DMS53 treated with DMSO at 0.1 percent for 48 hours (cell line): Measurements from ENCODE around the gene MUC5B.

ENCODE experiments used
- DNase-seq: peaks from one replicate; lab custom pipeline; 2025; ENCODE audit not compliant: unreplicated experiment; lab: John Stamatoyannopoulos, UW

MUC5B gene

DNA sequence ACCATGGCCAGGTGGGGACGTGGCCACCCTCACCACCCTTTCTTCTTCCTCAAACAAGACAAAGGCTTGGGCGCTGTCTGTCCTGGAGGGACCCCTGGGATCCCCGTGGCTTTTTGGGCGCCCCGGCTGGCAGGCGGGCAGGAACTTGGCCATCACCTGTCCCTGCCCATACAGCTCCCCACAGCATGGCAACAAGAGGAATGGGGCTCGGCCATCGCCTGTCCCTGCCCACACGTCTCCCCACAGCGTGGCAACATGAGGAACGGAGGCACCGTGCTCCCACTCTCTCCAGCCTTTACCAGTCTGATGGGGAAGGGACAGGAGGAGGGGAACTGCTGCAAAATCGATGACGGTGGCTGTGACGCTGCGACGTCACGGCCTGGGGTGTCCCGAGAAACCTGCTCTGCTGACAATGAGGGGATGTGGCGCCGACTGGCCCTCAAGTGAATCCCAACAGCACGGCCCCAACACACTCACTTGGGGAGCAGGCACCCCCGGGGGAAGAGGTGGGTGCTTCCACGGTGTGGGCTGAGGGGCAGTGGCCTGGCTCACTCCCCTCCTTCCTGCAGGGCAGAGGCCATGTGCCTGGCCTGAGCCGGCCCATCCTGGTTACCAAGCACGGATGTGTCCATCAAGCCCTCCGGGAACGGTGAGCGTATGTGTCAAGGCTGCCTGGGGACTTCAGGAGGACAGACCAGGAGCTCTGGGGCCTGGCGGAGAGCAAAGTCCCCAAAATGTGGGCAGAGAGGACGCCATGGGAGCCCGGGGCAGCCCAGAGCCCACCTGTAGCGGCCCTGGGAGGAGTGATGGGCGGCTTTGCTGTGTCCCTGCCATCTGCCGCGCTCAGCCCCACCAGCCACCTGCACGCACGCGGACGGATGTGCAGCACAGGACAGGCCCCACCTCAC lies 56.2 kb downstream of the MUC5B start:
- no peak for DNase-seq

DNA sequence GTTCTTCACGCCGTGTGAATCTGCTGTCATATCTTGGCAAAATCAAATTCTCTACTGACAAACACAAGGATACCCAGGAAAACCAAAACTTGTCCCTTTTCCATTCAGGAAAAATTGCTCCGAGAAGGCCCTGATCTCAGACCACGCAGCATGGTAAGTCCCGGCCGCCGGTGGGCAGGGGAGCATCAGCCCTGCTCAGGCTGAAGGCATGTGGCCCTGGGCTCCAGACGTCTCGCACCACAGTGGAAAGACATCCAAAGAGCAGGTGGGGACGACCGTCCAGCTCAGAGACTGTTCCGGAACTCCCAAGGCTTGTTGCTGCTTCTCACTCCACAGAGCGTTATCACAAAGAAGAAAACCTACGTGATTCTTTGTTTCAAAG lies 56.8 kb downstream of the MUC5B start:
- no peak for DNase-seq

DNA sequence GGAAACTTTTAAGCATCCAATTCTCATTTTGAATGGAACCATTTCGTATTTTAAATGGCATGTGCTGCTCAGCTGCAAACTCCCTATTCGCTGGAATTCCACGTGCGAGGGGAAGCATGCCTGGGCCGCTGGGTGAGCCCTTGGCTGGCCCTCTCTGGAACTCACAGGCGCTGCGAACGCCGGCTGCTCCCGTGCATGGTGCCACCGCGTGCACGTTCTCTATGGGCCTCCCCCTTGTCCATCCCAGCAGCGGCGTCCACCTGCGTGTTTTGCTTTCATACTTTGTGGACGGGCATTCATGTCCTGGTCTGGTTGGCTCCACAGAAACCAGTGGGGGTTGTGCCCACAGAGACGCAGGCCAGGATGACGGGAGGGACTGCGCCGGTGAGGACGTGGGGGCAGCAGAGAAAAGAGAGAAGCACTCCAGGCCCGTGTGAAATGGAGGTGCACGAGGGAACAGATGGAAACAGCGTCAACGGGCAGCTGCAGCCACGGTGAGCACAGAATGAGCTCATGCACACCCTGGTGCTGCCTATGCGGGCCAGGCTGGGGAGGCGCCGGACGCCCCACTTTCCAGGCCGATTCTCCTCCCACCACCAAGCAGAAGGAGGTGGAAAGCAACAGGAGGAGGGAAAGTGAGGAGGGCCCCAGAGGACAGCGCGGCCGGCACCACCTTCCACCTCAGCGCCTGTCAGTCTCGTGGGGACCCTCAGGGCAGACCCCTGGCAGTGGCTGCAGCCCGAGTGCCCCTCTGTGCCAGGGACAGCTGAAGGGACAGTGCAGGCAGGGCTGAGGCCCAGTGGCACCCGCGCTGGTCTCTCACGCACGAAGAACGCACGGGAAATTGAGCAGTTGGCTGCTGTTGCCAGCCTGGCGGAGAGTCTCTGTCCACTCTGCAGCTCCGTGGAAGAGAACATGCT lies 57.5 kb downstream of the MUC5B start:
- no peak for DNase-seq

DNA sequence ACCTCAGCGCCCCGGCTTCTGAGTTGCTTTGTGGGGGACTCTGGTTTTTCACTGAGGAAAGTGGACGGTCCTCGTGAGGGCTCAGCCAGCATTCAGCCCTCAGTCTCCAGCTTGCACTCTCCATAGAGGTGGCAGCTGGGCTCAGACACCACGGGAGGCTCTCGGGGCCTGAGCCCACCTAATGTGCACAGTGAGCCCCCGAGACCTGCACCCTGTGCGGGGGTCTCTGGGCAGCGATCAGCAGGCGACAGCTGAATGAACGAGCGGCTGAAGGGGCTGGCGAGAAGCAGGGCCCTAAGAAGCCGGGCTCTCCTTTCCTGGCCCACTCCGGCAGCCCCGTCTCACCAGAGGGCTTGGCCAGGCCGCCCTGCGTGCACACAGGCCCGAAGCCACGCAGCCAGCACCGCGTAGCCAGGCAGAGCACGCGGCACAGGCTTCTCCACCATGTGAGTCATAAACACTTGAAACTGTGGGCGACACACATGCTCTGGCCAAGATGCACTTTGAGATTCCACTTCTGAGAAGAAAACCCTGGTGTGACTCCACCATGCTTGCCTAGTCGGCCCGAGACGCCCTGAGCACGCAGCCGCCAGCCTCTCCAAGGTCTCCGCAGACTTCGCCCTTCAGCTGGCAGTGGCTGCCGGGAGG lies 58.6 kb downstream of the MUC5B start:
- no peak for DNase-seq

DNA sequence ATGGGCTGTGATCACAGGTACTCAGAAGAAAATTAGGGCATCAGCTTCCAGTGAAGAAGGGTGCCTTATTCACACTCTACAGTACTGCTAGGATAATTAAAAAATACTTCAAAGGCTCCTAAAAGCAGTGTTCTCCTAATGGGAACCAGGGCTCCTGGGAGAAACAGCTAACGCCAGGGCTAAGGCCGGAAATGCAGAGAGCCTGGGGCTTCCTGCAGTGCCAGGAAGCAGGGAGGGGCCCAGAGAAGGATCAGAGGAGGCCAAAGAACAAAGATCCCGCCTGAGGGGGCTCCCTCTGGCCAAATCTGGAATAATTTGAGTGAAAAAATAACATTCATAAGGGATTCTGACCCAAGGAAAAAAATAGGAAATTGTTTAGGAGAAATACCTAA lies 59.1 kb downstream of the MUC5B start:
- DNase-seq: no peak

DNA sequence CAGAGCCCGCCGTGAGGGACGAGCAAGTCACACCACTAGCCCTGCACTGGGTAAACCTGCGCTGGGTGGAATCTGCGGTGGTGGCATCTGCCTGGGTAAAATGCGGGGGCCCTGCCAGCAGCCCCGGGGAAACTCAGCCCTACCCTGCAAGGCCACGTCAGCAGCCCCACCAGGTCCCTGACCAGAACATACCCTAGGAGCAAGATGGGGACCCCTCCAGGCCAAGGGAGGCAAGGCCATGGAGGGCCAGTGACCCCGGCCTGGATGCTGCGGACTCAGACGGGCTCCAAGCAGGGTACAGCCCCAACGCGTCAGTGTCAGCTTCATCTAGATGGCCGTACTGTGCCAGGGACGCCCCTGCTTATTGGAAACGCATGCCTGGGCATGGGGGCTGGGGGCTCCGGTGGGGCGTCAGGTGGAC lies 60.2 kb downstream of the MUC5B start:
- no peak for DNase-seq

DNA sequence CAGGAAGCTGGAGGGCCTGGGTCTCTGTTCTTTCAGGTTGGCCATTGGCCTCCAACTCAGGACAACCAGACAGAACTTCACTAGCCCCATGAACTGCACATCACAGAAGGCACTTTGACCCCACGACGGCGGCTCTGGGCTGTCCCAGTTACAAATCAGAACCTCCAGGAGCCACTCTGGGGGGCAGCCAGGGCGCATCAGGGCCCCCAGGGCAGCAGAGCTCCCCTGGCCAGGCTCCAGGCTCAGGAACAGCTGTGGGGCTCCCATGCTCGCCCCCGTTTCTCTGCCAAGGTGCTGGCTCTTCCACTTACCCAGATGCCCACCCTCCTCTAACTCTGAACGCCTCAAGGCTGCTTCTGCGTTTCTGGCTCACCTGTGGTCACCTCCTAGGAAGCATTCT lies 61.0 kb downstream of the MUC5B start:
- DNase-seq: no peak

DNA sequence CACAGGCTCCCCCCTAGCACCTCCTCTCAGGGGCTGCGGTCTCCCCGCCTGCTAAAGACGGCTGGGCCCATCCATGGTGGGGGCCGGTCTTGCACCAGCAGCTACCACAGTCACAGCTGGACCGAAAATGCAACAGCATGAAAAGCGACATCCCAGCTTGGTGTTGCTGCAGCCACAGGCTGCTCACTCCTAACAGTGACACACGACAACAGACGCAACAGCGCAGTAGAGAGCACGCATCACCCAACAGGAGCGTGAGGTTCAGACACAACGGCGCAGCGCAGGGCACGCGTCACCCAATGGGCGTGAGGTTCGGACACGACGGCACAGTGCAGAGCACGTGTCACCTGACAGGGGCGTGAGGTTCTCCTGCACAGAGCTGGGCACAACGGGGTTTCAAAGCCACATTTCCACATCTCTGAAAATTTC lies 62.5 kb downstream of the MUC5B start:
- DNase-seq: no peak

DNA sequence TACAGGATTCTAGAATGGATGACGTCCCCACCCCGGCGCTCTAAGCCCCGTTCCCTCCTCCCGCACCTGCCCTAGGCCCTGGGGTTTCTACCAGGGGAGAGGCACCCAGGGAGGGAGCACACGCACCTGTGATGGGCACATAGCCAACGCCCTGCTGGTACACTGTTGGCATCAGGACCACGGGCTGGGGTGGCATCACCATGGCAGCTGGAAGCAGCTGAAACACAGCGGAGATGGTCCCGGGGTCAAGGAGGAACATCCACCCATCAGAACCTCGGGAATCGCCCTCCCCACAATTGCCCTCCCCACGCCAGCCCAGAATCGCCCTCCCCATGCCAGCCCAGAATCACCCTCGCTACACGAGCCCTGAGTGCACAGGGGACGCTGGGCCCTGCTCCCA lies 63.0 kb downstream of the MUC5B start:
- no peak for DNase-seq

DNA sequence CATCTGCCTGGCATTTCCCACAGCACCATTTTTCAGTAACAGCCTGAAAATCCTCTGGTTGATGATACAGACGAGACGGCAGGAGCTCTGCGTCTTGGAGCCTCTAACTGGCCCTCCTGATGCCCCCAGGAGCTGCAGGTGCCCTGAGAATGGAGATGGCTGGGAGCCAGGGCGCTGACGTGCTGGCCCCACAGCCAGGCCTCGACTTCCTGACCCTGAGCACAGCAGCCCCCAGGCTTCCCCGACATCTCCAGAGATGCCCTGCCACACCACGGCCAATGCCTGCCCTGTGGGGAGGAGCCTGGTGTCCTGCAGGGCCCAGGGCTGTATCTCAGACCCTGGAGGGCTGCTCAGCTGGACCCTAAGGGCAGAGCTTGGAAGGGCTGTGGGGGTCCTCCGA lies 65.1 kb downstream of the MUC5B start:
- no peak for DNase-seq

DNA sequence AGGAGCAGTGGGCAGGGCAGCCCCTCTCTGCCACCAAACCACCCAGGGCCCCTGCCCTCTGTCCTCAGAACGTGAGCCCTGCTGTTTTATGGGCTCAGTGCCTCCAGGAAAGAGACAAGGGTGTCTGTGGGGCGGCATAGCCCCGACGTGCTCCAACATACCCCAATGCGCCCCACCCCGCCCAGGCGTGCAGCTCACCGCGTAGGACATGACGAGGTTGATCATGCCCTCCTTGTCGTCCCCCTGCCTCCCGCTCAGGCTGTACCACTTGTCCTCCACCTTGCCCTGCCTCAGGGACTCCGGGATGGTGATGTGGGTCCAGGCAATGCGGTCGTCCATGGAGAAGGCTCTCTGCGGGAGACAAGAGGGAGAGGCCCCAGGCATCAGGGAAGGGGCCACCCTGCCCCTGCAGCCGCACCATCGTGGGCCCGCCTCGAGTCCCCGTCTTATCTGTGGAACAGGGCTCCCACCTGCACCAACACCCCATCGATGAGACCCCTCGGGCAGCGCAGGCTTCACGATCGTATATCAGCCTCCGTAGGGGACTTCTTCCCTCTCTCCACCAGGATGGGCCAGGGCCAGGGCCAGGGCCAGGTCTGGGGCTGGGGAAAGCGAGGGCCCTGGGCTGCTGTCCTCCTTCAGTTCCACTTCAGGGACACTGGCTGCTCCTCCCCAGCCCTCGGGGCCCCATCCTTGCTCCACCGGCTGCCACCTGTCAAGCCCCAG lies 65.7 kb downstream of the MUC5B start:
- DNase-seq: no peak

DNA sequence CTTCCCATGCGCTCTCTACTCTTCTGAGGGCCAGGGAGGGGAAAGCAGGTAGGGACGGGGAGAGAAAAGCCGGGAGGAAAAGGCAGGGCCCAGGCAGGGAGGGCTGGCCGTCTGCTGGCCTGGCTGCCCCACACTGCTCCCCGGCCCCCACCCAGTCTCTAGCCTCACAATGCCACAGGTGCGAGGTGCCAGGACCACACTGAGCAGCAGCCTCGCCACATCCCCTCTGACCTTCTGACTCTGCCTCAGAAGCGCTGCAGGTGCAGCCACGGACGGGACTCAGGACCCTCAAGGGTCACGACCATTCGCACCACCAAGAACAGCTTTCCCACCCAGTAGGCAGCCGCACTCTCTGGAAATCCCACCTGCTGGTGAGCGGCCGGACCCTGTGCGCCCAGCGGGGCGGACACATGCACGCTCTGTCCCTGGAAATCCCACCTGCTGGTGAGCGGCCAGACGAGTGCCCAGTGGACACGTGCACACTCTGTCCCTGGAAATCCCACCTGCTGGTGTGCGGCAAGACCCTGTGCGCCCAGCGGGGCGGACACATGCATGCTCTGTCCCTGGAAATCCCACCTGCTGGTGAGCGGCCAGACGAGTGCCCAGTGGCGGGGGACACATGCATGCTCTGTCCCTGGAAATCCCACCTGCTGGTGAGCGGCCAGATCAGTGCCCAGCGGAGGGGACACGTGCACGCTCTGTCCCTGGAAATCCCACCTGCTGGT lies 66.5 kb downstream of the MUC5B start:
- no peak for DNase-seq

DNA sequence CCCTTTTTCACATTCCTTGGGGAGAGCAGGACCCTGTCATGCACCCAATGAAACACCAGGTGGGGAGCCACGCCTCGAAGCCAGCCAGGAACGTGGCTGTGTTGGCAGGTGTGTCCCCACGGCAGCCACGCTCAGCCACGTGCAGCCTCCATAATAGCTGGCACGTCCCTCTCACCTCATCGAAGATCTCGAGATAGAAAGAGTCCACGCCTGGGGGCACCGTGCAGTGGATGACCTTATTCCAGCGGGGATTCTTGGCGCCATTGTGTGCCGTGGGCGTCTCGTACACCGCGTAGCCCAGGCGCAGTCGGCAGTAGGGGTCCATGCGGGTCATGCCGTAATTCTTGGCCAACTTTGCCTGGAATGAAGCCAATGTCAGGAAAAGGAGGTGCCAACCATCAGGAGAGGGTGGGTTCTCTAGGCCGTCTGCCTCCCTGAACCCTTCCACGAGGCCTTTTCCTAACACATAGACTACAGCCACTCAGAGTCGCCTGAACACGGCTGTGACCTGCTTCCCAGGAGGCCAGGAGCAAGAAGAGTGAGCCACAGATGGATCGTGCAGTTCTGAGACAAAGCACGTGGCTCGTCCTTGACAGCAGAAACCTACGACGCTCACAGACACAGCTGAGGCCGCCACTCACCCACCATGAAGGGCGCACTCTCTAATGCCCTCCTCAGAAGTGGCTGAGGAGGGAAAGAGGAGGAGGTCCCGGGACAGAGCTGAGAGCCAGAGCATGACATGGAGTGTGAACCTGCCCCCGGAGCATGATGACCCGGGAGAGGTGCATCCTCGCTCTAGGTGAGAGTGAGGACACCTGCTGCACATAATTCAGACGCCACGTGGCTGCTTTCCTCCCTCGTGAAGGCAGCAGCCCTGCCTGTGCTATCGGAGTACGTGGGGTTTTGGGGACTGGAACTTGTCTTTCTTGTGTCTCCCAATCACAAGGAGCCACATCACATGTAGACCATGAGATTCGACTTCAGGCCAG lies 67.5 kb downstream of the MUC5B start:
- DNase-seq: no peak

DNA sequence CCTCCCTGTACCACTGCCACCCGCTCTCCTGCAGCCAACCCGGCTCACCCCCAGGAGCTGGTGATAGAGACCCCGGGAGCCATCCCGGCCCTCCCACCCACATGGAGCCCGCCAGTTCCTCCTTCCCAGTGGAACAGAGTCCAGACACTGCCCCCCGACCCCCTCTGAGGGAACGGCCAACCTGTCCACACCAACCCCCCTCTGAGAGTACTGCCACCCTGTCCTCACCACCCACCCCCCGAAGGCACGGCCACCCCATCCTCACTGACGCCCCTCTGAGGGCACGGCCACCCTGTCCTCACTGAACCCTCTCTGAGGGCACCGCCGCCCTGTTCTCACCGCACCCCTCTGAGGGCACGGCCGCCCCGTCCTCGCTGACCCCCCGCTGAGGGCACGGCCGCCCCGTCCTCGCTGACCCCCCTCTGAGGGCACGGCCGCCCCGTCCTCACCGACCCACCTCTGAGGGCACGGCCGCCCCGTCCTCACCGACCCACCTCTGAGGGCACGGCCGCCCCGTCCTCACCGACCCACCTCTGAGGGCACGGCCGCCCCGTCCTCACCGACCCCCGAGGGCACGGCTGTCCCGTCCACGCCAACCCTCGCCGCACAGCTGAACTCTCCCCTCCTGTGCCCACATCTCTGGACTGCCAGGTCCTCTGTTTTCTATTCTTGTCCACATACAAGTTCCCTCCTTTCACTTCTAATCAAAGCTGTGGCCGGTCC lies 68.6 kb downstream of the MUC5B start:
- no peak for DNase-seq

DNA sequence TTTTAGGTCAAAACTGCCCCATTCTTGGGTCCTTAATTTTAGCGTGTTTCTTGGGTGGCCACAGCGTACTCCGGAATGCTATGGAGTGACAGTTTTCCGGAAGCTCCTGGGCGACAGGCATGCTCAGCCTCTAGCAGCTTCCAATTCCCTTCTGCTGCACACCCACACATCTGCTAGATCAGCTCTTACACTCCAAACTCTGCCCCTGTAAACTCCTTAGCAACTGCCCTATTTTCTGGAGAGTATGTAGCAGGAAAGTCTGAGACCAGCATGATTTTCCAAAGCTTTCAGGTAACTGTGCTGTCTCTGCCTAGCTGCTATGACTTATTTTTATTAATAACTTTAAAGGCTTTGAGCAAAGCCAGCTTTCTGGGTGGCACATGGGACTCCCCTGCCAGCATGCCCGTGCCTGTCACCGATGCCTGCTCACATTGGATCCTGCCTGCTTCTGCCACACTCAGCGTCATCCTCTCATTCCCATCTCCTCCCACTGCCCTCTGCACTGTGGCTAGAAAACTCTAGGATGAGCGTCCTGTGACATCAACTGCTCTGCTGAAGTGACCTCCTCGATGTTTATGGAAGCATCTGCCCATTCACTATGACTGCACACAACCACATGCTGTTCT lies 69.3 kb downstream of the MUC5B start:
- DNase-seq: no peak

DNA sequence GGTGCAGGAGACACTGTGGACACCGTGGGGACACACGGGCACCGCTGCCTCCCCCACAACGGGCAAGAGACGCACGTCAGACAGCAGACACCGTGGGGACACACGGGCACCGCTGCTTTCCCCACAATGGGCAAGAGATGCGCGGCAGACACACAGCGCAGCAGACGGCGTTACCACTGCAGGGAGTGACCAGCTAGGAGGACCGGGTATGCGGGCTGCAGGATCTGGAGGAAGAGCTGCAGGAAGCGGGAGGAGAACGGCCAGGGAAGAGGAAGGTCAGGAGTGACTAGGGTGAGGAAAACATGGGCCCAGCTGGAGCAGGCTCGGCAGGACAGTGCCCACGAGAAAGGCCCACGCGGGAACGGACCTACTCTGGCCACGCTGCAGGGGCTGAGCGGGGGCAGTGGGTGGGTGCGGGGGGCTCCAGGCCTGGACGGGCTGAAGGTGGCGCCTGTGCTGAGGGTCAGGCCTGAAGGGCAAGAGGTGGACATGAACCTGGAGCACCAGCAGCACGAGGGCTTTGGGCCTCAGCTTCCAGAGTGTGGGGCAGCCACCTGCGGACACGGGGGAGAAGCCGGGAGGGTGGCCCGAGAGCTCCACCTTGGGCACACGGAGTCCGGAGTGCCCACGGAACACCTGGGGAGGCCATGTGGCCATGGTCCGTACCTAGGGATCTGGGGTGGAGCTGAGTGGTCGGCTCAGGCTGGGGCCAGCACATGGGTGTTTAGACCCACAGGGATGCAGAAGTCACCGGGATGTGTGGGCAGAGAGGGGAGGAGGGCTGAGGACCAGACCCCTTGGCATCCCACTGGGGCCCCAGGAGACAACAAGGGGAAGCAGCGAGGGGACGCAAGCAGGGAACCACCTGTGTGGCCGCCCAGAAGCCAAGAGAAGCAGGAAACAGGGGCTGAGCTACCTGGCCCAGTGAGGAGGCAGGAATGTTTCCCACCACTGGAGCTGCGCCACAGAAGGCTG lies 70.1 kb downstream of the MUC5B start:
- no peak for DNase-seq

DNA sequence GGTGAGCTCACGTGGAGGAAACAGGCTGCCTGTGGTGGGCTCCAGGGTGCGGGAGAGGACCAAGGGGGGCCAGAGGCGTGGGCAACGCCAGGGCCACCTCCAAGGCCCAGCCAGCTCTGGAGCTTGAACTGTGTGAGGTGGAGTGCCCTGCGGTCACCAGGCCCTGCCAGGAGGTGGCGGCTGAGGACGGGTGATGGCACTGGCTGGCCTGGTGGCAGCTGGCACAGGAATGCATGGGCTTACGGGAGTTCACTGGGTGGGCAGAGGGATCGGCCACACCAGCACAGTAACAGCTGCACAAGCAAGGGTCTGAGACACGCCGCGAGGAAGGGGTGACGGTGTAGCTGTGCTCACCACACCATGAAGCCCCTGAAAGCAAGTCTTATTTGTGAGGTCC lies 70.8 kb downstream of the MUC5B start:
- DNase-seq: no peak
